ENCODE data around the gene YRDC.

DNA sequence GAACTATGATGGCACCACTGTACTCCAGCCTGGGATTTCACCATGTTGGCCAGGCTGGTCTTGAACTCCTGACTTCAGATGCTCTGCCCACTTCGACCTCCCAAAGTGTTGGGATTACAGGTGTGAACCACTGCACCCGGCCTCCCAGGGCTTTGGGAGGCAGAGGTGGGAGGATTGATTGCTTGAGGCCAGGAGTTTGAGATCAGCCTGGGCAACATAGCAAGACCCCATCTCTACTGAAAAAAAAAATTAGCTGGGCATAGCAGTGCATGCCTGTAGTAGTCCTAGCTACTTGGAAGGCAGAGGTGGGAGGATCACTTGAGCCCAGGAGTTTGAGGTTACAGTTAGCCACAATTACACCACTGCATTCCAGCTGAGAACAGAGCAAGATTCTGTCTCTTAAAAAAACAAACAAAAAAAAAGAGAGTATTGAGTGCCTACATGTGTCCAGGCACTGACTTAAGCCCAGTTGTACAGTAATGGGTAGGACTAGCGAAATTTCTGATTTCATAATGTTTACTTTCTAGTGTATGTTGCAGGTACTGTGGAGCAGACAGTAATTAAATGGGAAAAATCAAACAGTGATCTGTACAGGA, 10.2 kb downstream of the YRDC start:
- TF ChIP-seq, protein P1, sequence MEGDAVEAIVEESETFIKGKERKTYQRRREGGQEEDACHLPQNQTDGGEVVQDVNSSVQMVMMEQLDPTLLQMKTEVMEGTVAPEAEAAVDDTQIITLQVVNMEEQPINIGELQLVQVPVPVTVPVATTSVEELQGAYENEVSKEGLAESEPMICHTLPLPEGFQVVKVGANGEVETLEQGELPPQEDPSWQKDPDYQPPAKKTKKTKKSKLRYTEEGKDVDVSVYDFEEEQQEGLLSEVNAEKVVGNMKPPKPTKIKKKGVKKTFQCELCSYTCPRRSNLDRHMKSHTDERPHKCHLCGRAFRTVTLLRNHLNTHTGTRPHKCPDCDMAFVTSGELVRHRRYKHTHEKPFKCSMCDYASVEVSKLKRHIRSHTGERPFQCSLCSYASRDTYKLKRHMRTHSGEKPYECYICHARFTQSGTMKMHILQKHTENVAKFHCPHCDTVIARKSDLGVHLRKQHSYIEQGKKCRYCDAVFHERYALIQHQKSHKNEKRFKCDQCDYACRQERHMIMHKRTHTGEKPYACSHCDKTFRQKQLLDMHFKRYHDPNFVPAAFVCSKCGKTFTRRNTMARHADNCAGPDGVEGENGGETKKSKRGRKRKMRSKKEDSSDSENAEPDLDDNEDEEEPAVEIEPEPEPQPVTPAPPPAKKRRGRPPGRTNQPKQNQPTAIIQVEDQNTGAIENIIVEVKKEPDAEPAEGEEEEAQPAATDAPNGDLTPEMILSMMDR (IDR thresholded peaks at IDR 0.05): no peak
- no peak for TF ChIP-seq POLR2A (IDR thresholded peaks at IDR 0.05; ENCODE audit: low read depth)
